ENCODE measurements around the gene CAB39. TPM values are rescaled to one million over a fixed set of nuclear protein-coding genes. Genes with fewer than 3 reads are reported as not detected.

CAB39 gene
- total RNA-seq, 4 donors from 2014 or later: 70.8 to 97.6 (median 87.4) TPM

GRCh38 chr2:230772156-230772555, 59.5 kb downstream of the CAB39 start:
- H3K27ac ChIP-seq: no peak overlapping the region
- H3K4me1 ChIP-seq: peaks cover 0 to 10% of the 10 kb centered on the region in 2 donors
- no peak for TF ChIP-seq CTCF (IDR thresholded peaks at IDR 0.05)
- TF ChIP-seq POLR2A (IDR thresholded peaks at IDR 0.05): no peak
- H3K4me3 ChIP-seq (replicated peaks in 1 of 3): no peak overlapping the region
- intact Hi-C loops (cut with DNase I): no loop called here
- H3K36me3 ChIP-seq: peaks cover 0 to 3% of the 10 kb centered on the region in 2 donors
- DNase-seq: no peak
- WGBS, 2 donors: 98 to 100% methylated on average over 2 of the region's 2 CpGs
- H3K27me3 ChIP-seq: no peaks in the 10 kb centered on the region
- H3K9me3 ChIP-seq: no peaks in the 10 kb centered on the region

GRCh38 chr2:230773039-230773773, 60.6 kb downstream of the CAB39 start:
- H3K4me1 ChIP-seq: peaks cover 0 to 10% of the 10 kb centered on the region in 2 donors

GRCh38 chr2:230774348-230774951, 61.8 kb downstream of the CAB39 start:
- Histone ChIP-seq H3K27ac (no peak overlapping the region), H3K27me3 (no peaks in the 10 kb centered on the region), H3K36me3 (no peaks in the 10 kb centered on the region), H3K9me3 (no peaks in the 10 kb centered on the region), H3K4me1 (peaks cover 0 to 10% of the 10 kb centered on the region in 2 donors), H3K4me3 (replicated peaks in 1 of 3) (no peak overlapping the region)
- no peak for TF ChIP-seq POLR2A (IDR thresholded peaks at IDR 0.05)
- intact Hi-C loops (cut with DNase I): no loop called here
- DNase-seq: no peak
- 94 to 99% methylated on average over 4 of the region's 4 CpGs for WGBS, 2 donors

More at GRCh38 chr2:230773039-230773773, 60.6 kb downstream of the CAB39 start:
- no peak for TF ChIP-seq POLR2A (IDR thresholded peaks at IDR 0.05)
- no peak for TF ChIP-seq CTCF (IDR thresholded peaks at IDR 0.05)
- Histone ChIP-seq H3K36me3 (no peaks in the 10 kb centered on the region), H3K27me3 (no peaks in the 10 kb centered on the region), H3K4me3 (replicated peaks in 1 of 3) (no peak overlapping the region), H3K27ac (no peak overlapping the region), H3K9me3 (no peaks in the 10 kb centered on the region)
- intact Hi-C loops (cut with DNase I): no loop called here
- DNase-seq: no peak
- WGBS, 2 donors: 94 to 96% methylated on average over 4 of the region's 4 CpGs

- Histone ChIP-seq H3K4me1 (peaks cover 4 to 11% of the 10 kb centered on the region in 2 donors), H3K4me3 (replicated peaks in 1 of 3) (no peak overlapping the region), H3K36me3 (no peaks in the 10 kb centered on the region), H3K27ac (no peak overlapping the region), H3K27me3 (no peaks in the 10 kb centered on the region), H3K9me3 (no peaks in the 10 kb centered on the region)
- WGBS, 2 donors: 96 to 97% methylated on average over 4 of the region's 4 CpGs
- no peak for DNase-seq
- no peak for TF ChIP-seq CTCF (IDR thresholded peaks at IDR 0.05)
- TF ChIP-seq POLR2A (IDR thresholded peaks at IDR 0.05): no peak
- intact Hi-C loops (cut with DNase I): no loop called here
These were observed 63.1 kb downstream of the CAB39 start for GRCh38 chr2:230775737-230776136.

- Histone ChIP-seq H3K27me3 (no peaks in the 10 kb centered on the region), H3K36me3 (no peaks in the 10 kb centered on the region), H3K27ac (no peak overlapping the region), H3K4me3 (replicated peaks in 1 of 3) (no peak overlapping the region), H3K4me1 (peaks cover 15 to 21% of the 10 kb centered on the region in 2 donors), H3K9me3 (no peaks in the 10 kb centered on the region)
- TF ChIP-seq POLR2A (IDR thresholded peaks at IDR 0.05): no peak
- no peak for TF ChIP-seq CTCF (IDR thresholded peaks at IDR 0.05)
- intact Hi-C loops (cut with DNase I): no loop called here
- no peak for DNase-seq
- WGBS, 2 donors: 97 to 99% methylated on average over 3 of the region's 3 CpGs
These were observed 65.1 kb downstream of the CAB39 start for GRCh38 chr2:230777721-230778120.
